Adrenal gland (tissue), 19 donors: ENCODE data around the gene PFKFB4. TPM values are rescaled to one million over a fixed set of nuclear protein-coding genes. Genes with fewer than 3 reads are reported as not detected.

ENCODE experiments used
- DNase-seq, 7 donors: peaks; one replicate each; pipeline ENCODE4 v3.0.0-alpha.2; 2019 to 2020
- H3K27ac ChIP-seq, 5 donors: fragments of 200-600 bp; sonication (generic) in 4 of 5; 1 replicate in 3 of 5; 2 replicates in 2 of 5; pipeline versions ENCODE4 v1.5.1 to v1.8.0; 2016 to 2020; ENCODE audit warnings: mild to moderate bottlenecking in 1 of 5
- H3K27me3 ChIP-seq: fragments of 200-600 bp; 2 replicates; pipeline ENCODE4 v1.8.0; 2021
- H3K36me3 ChIP-seq, 2 donors: fragments of 200-600 bp; replicated peaks in 1 of 2; 1 replicate in 1 of 2; 2 replicates in 1 of 2; pipeline versions ENCODE4 v1.5.1 to v1.8.0; 2018 to 2022
- H3K4me1 ChIP-seq, 2 donors: fragments of 200-600 bp; replicated peaks in 1 of 2; 1 replicate in 1 of 2; 2 replicates in 1 of 2; pipeline versions ENCODE4 v1.5.1 to v1.8.0; 2018 to 2021
- H3K4me3 ChIP-seq, 4 donors: fragments of 200-600 bp; sonication (generic) in 3 of 4; one replicate each; pipeline ENCODE4 v1.5.1; 2016 to 2018
- H3K9me3 ChIP-seq, 3 donors: fragments of 200-600 bp; sonication (generic) in 1 of 3; replicated peaks in 1 of 3; 1 replicate in 2 of 3; 2 replicates in 1 of 3; pipeline versions ENCODE4 v1.5.1 to v1.8.0; 2016 to 2021
- CTCF ChIP-seq, 6 experiments: fragments of 450-650 bp in 4 of 6; fragments of 200-600 bp in 2 of 6; sonication (generic) in 1 of 6; IDR thresholded peaks; 1 replicate in 5 of 6; 2 replicates in 1 of 6; pipeline versions ENCODE4 v1.5.1 to v1.8.0; 2016 to 2021; ENCODE audit warnings: antibody characterized with exemption in 6 of 6, mild to moderate bottlenecking in 2 of 6, moderate library complexity in 1 of 6
- POLR2A ChIP-seq, 2 donors: fragments of 450-650 bp; IDR thresholded peaks; one replicate each; pipeline ENCODE4 v1.6.1; 2017; ENCODE audit warnings: antibody characterized with exemption in 2 of 2, mild to moderate bottlenecking in 2 of 2, moderate library complexity in 1 of 2
- WGBS, 4 donors: extraction: QIAGEN DNeasy Blood & Tissue Kit in 2 of 4; methylation state at CpG; one replicate each; pipeline versions ENCODE4 v1.1.5 to v1.1.7; 2013 to 2017; 5-methylcytosine and 5-hydroxymethylcytosine counted together
- intact Hi-C, 2 donors: fragments of 100-400 bp; cut with DNase I; formaldehyde crosslinking; loops; one replicate each; pipeline versions ENCODE4 v1.14.1 to v1.15.0; 2022 to 2023
- long read RNA-seq, 10 donors: library from polyadenylated mRNA in 3 of 10; unstranded in 2 of 10; stranded (forward) in 1 of 10; transcript quantifications; one replicate each; pipeline ENCODE4 v2.0.0 and lab custom pipeline, GENCODE V29; 2021 to 2026
- polyA plus RNA-seq, 3 donors: library from polyadenylated mRNA; stranded (reverse); fragments of 200-250 nt in 2 of 3; fragments of 350-450 nt in 1 of 3; fragmentation: Illumina TruSeq in 1 of 3; extraction: RNeasy Lipid Tissue Mini Kit (QIAGEN cat#74804) in 1 of 3; gene quantifications; one replicate each; pipeline ENCODE4 v1.2.3, GENCODE V29; 2013 to 2014
- total RNA-seq, 9 donors: library from RNA; depleted of rRNA in 4 of 9; stranded (reverse); fragments of >200 nt in 4 of 9; fragments of 120-200 nt in 1 of 9; fragmentation: NEBNext Ultra II Directional in 1 of 9; extraction: Animal tissue kit (Norgen Biotek cat#: 25700) in 1 of 9; gene quantifications; one replicate each; pipeline versions ENCODE4 v1.1.0 to v1.2.4, GENCODE V29; 2013 to 2023
- donor health status: healthy with polysubstance abuse.
- donor health status: Bipolar disorder and iron deficiency.
- donor health status: DM: yes; HTN: yes; CAD: no.
- donor health status: DM: no; HTN: no; CAD: no.
- donor health status: DM: no; HTN: no; CAD: no.
- donor health status: DM: yes; HTN: yes; CAD: no.

Gene PFKFB4
- total RNA-seq: 10 to 100 TPM in 2 of 9 donors, 1 to 10 TPM in 7; 2.0 to 12.9 (median 4.5) TPM
- polyA plus RNA-seq: 1 to 10 TPM; 1.8 to 5.6 (median 4.5) TPM
- long read RNA-seq, donor 1, partial matches to known transcripts: 0 of 1 reads
- long read RNA-seq, donor 1, other reads (novel, unspliced or antisense): 0 of 1 reads
- long read RNA-seq, donor 2, partial matches to known transcripts: 0 of 1 reads
- long read RNA-seq, donor 2, other reads (novel, unspliced or antisense): 0 of 1 reads
- long read RNA-seq, donor 3, partial matches to known transcripts: 0 of 2 reads
- long read RNA-seq, donor 3, other reads (novel, unspliced or antisense): 0 of 2 reads
- long read RNA-seq, donor 4: 0 reads
- long read RNA-seq, donor 5, transcript PFKFB4-201 (14 exons, 3,586 nt): major isoform, 10 of 20 reads
- long read RNA-seq, donor 5, partial matches to known transcripts: 0 of 20 reads
- long read RNA-seq, donor 5, other reads (novel, unspliced or antisense): 9 of 20 reads
- long read RNA-seq, donor 6: 0 reads
- long read RNA-seq, donor 7, partial matches to known transcripts: 0 of 1 reads
- long read RNA-seq, donor 7, other reads (novel, unspliced or antisense): 0 of 1 reads
- long read RNA-seq, donor 8, partial matches to known transcripts: 0 of 2 reads
- long read RNA-seq, donor 8, other reads (novel, unspliced or antisense): 0 of 2 reads
- long read RNA-seq, donor 9: 0 reads
- long read RNA-seq, donor 10: 0 reads

GRCh38 chr3:48556796-48557626 is at the start of gene PFKFB4:
PFKFB4 (minus strand) TSS chr3:48556803; CDS start chr3:48556777, 26 bp downstream.
- H3K9me3 ChIP-seq: no peaks in the 10 kb centered on the region
- H3K27ac ChIP-seq: peak within 1 kb of the TSS in 3 of 5 donors; percentile 14 to 80 (median 76)
- H3K36me3 ChIP-seq: no peaks in the 10 kb centered on the region
- H3K27me3 ChIP-seq: no peaks in the 10 kb centered on the region
- H3K4me1 ChIP-seq: peaks cover 14 to 41% of the 10 kb centered on the region in 2 donors
- H3K4me3 ChIP-seq: peak within 1 kb of the TSS in 2 of 4 donors; percentile 32 to 67
- DNase-seq: peak; percentile 99 to 100 (median 100)
- TF ChIP-seq POLR2A (IDR thresholded peaks at IDR 0.05): no peak
- peak in 3 of 6 experiments; percentile 5 to 29 (median 26) for TF ChIP-seq CTCF (IDR thresholded peaks at IDR 0.05)
- intact Hi-C loops: no loop called here
- WGBS, 4 donors: 0 to 1% (median 1%) methylated on average over 12 to 53 of the region's 53 CpGs

GRCh38 chr3:48601622-48601994 is 45.0 kb upstream of the PFKFB4 start:
- Histone ChIP-seq H3K9me3 (no peaks in the 10 kb centered on the region), H3K36me3 (peaks cover 0 to 84% of the 10 kb centered on the region in 2 donors), H3K27me3 (no peaks in the 10 kb centered on the region), H3K4me3 (no peak overlapping the region), H3K27ac (no peak overlapping the region), H3K4me1 (peaks cover 0 to 5% of the 10 kb centered on the region in 2 donors)
- intact Hi-C loops: no loop called here
- 53 to 70% (median 61%) methylated on average over 2 of the region's 2 CpGs for WGBS, 4 donors
- TF ChIP-seq CTCF (IDR thresholded peaks at IDR 0.05) (no peak), POLR2A (IDR thresholded peaks at IDR 0.05) (no peak)
- no peak for DNase-seq

- H3K9me3 ChIP-seq: no peaks in the 10 kb centered on the region
- no peak overlapping the region for H3K4me3 ChIP-seq
- H3K27me3 ChIP-seq: no peaks in the 10 kb centered on the region
- H3K27ac ChIP-seq: no peak overlapping the region
- no peak for TF ChIP-seq CTCF (IDR thresholded peaks at IDR 0.05)
- no peak for TF ChIP-seq POLR2A (IDR thresholded peaks at IDR 0.05)
- no peak for DNase-seq
- H3K4me1 ChIP-seq: peaks cover 0 to 5% of the 10 kb centered on the region in 2 donors
- intact Hi-C loops: no loop called here
- WGBS, 4 donors: 91 to 93% (median 92%) methylated on average over 13 to 19 of the region's 19 CpGs
- H3K36me3 ChIP-seq: peaks cover 0 to 78% of the 10 kb centered on the region in 2 donors
Observed at GRCh38 chr3:48600711-48601621, 44.4 kb upstream of the PFKFB4 start.
